GM19099 (cell line): ENCODE results near the gene TTLL7.

Source experiments
- POLR2A ChIP-seq: IDR thresholded peaks from 3 replicates; pipeline ENCODE4 v1.6.1; 2011; ENCODE audit warnings: low read depth; ENCODE audit not compliant: insufficient read length; ENCODE audit errors: extremely low read depth

The TTLL7 gene

GRCh38 chr1:83872515-83872914, 126.4 kb downstream of the TTLL7 start:
- TF ChIP-seq POLR2A, result no peak

GRCh38 chr1:83864991-83865390, 133.9 kb downstream of the TTLL7 start:
- TF ChIP-seq POLR2A, result no peak

- no peak for TF ChIP-seq POLR2A
These were observed 138.3 kb downstream of the TTLL7 start for GRCh38 chr1:83860490-83861221.

- no peak for TF ChIP-seq POLR2A
These were observed 141.2 kb downstream of the TTLL7 start for GRCh38 chr1:83857716-83858115.

GRCh38 chr1:83857103-83857502, 141.8 kb downstream of the TTLL7 start:
- no peak for TF ChIP-seq POLR2A

- TF ChIP-seq POLR2A, result no peak
These were observed 142.6 kb downstream of the TTLL7 start for GRCh38 chr1:83856381-83856780.

- TF ChIP-seq POLR2A, result no peak
These were observed 144.5 kb downstream of the TTLL7 start for GRCh38 chr1:83854456-83854855.

GRCh38 chr1:83850834-83851233, 148.1 kb downstream of the TTLL7 start:
- no peak for TF ChIP-seq POLR2A

- TF ChIP-seq POLR2A, result no peak
These were observed 149.5 kb downstream of the TTLL7 start for GRCh38 chr1:83849191-83850061.

- no peak for TF ChIP-seq POLR2A
These were observed 152.8 kb downstream of the TTLL7 start for GRCh38 chr1:83846138-83846537.

GRCh38 chr1:83845437-83846071, 153.4 kb downstream of the TTLL7 start:
- TF ChIP-seq POLR2A, result no peak

- TF ChIP-seq POLR2A, result no peak
These were observed 154.4 kb downstream of the TTLL7 start for GRCh38 chr1:83844546-83844945.

- no peak for TF ChIP-seq POLR2A
These were observed 159.3 kb downstream of the TTLL7 start for GRCh38 chr1:83839566-83840173.

- no peak for TF ChIP-seq POLR2A
These were observed 160.4 kb downstream of the TTLL7 start for GRCh38 chr1:83838573-83838972.

- TF ChIP-seq POLR2A, result no peak
These were observed 162.4 kb downstream of the TTLL7 start for GRCh38 chr1:83836543-83836942.
